ENCODE measurements around the gene AMPH.

GRCh38 chr7:38360776-38361175, 270.4 kb downstream of the AMPH start:
- TF ChIP-seq BHLHE40 (IDR thresholded peaks at IDR 0.05; ENCODE audit: low read length) (no peak), GTF2B (IDR thresholded peaks at IDR 0.05; ENCODE audit: extremely low read depth, insufficient read length) (no peak), ELF1 (tag; IDR thresholded peaks at IDR 0.05) (no peak)

Data from K562 (cell line).